Panc1 (cell line): Measurements from ENCODE around the gene B9D1. TPM values are rescaled to one million over a fixed set of nuclear protein-coding genes. Genes with fewer than 3 reads are reported as not detected.

ENCODE experiments used
- ATAC-seq: fragments of 200-7000 bp; cut with Tn5 transposase; 2 replicates; pipeline ENCODE4 v1.9.1; 2020; ENCODE audit warnings: mild to moderate bottlenecking, moderate library complexity
- BruUV-seq: library from RNA; stranded (reverse); fragments of 400-500 nt; replicated peaks from 2 replicates; lab custom pipeline; 2021; lab: Mats Ljungman, UMichigan
- CTCF ChIA-PET: fragments of 300-600 bp; sonication (Branson Sonifier 250); formaldehyde crosslinking; loops from one replicate; lab custom pipeline; 2022; ENCODE audit warnings: antibody characterized with exemption; lab: Charles Lee
- POLR2A ChIA-PET: fragments of 300-600 bp; sonication (Branson Sonifier 250); formaldehyde crosslinking; loops from one replicate; lab custom pipeline; 2022; ENCODE audit warnings: antibody characterized with exemption; lab: Charles Lee
- DNase-seq: peaks from one replicate; pipeline ENCODE4 v3.0.0-alpha.2; 2010; ENCODE audit warnings: low read depth, low spot score
- H3K27ac ChIP-seq: 2 replicates; pipeline ENCODE4 v1.5.1; 2011; ENCODE audit warnings: mild to moderate bottlenecking, low read length, inconsistent platforms
- H3K27me3 ChIP-seq: fragments of 200-500 bp; sonication (Bioruptor generic); 2 replicates; pipeline ENCODE4 v1.6.0; 2014; ENCODE audit warnings: low read length, inconsistent platforms; ENCODE audit not compliant: control insufficient read depth, insufficient read depth
- H3K36me3 ChIP-seq: fragments of 200-500 bp; sonication (Bioruptor generic); 2 replicates; pipeline ENCODE4 v1.5.1; 2014; ENCODE audit warnings: inconsistent platforms, mild to moderate bottlenecking, low read length, moderate library complexity; ENCODE audit not compliant: control insufficient read depth, insufficient read depth
- H3K4me1 ChIP-seq: 2 replicates; pipeline ENCODE4 v1.5.1; 2011; ENCODE audit warnings: inconsistent platforms, mild to moderate bottlenecking, low read length, moderate library complexity; ENCODE audit not compliant: control insufficient read depth, insufficient read depth
- H3K4me3 ChIP-seq, 2 experiments: 2 replicates each; pipeline ENCODE4 v1.5.1; 2011 to 2012; ENCODE audit warnings: low read depth in 2 of 2, low read length in 2 of 2, mild to moderate bottlenecking in 2 of 2, inconsistent platforms in 1 of 2, moderate library complexity in 1 of 2
- H3K9me3 ChIP-seq: fragments of 200-500 bp; sonication (Bioruptor generic); 2 replicates; pipeline ENCODE4 v1.5.1; 2014; ENCODE audit warnings: low read depth, mild to moderate bottlenecking, inconsistent platforms, low read length, moderate library complexity; ENCODE audit not compliant: control insufficient read depth, insufficient read depth
- POLR2AphosphoS5 ChIP-seq: IDR thresholded peaks from 2 replicates; pipeline ENCODE4 v1.6.1; 2012; ENCODE audit warnings: mild to moderate bottlenecking, low read depth, low read length, moderate library complexity
- REST ChIP-seq, 2 experiments: IDR thresholded peaks; 2 replicates each; pipeline ENCODE4 v1.6.1; 2011 to 2012; ENCODE audit warnings: low read depth in 2 of 2, control low read depth in 1 of 2, low read length in 1 of 2, mild to moderate bottlenecking in 1 of 2, moderate library complexity in 1 of 2; ENCODE audit not compliant: insufficient read depth in 1 of 2
- SIN3A ChIP-seq: IDR thresholded peaks from 2 replicates; pipeline ENCODE4 v1.6.1; 2012; ENCODE audit warnings: low read depth, mild to moderate bottlenecking, low read length, moderate library complexity, borderline replicate concordance; ENCODE audit not compliant: insufficient read depth
- TCF7L2 ChIP-seq: IDR thresholded peaks from 2 replicates; pipeline ENCODE4 v1.6.1; 2011; ENCODE audit warnings: mild to moderate bottlenecking, low read depth, low read length, inconsistent platforms
- in situ Hi-C: cut with HindIII; loops from 2 replicates; pipeline ENCODE4 v1.10.0; 2016; ENCODE audit warnings: low sequenced_read_pairs, low pct_unique_long_range_greater_than_20kb
- intact Hi-C: fragments of 100-400 bp; cut with micrococcal nuclease; formaldehyde crosslinking; loops from one replicate; pipeline ENCODE4 v1.10.0; 2022; ENCODE audit not compliant: unreplicated experiment
- total RNA-seq: library from RNA; stranded (reverse); gene quantifications from one replicate; pipeline ENCODE4 v1.2.1, GENCODE V29; 2021; ENCODE audit not compliant: unreplicated experiment
- TF ChIP-seq, protein P1 (sequence below): fragments of 450-650 bp; IDR thresholded peaks from 2 replicates; pipeline ENCODE4 v1.5.1; 2017; ENCODE audit warnings: mild to moderate bottlenecking

Gene B9D1
- total RNA-seq, 1 experiment from 2014 or later, result 19.1 TPM

- DNase-seq, result no peak
- ChIA-PET POLR2A (interaction anchor here (0.6 kb wide), 1 partner anchor 87 kb away, joined by 3 read pairs; no protein-coding TSS in a partner anchor), CTCF (no interaction called here)
- Histone ChIP-seq H3K27me3 (no peaks in the 10 kb centered on the region), H3K9me3 (no peaks in the 10 kb centered on the region), H3K27ac (no peak overlapping the region), H3K4me3 (no peak overlapping the region), H3K36me3 (no peaks in the 10 kb centered on the region), H3K4me1 (no peaks in the 10 kb centered on the region)
- no peak for ATAC-seq
- in situ Hi-C loops (no loop called here), intact Hi-C loops (no loop called here)
- TF ChIP-seq TCF7L2 (no peak), POLR2AphosphoS5 (no peak), SIN3A (no peak), REST (IDR thresholded peaks at IDR 0.05; ENCODE audit: insufficient read depth in 1 of 2, low read depth in 2 of 2, low read length in 1 of 2) (no peak)
- TF ChIP-seq, protein P1, sequence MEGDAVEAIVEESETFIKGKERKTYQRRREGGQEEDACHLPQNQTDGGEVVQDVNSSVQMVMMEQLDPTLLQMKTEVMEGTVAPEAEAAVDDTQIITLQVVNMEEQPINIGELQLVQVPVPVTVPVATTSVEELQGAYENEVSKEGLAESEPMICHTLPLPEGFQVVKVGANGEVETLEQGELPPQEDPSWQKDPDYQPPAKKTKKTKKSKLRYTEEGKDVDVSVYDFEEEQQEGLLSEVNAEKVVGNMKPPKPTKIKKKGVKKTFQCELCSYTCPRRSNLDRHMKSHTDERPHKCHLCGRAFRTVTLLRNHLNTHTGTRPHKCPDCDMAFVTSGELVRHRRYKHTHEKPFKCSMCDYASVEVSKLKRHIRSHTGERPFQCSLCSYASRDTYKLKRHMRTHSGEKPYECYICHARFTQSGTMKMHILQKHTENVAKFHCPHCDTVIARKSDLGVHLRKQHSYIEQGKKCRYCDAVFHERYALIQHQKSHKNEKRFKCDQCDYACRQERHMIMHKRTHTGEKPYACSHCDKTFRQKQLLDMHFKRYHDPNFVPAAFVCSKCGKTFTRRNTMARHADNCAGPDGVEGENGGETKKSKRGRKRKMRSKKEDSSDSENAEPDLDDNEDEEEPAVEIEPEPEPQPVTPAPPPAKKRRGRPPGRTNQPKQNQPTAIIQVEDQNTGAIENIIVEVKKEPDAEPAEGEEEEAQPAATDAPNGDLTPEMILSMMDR, result no peak
- BruUV-seq, result no TSS peak
Observed at GRCh38 chr17:19333132-19333440, 29.4 kb downstream of the B9D1 start.

- H3K27ac ChIP-seq, result no peak overlapping the region
Observed at GRCh38 chr17:19332371-19333131, 30.0 kb downstream of the B9D1 start.

More at GRCh38 chr17:19332371-19333131, 30.0 kb downstream of the B9D1 start:
- DNase-seq, result no peak
- Histone ChIP-seq H3K27me3 (no peaks in the 10 kb centered on the region), H3K9me3 (no peaks in the 10 kb centered on the region), H3K36me3 (no peaks in the 10 kb centered on the region), H3K4me1 (no peaks in the 10 kb centered on the region), H3K4me3 (no peak overlapping the region)
- intact Hi-C loops, result no loop called here
- no peak for ATAC-seq
- in situ Hi-C loops, result no loop called here
- BruUV-seq, result no TSS peak
- ChIA-PET CTCF (no interaction called here), POLR2A (interaction anchor here (0.6 kb wide), 1 partner anchor 86 kb away, joined by 3 read pairs; no protein-coding TSS in a partner anchor)
- TF ChIP-seq POLR2AphosphoS5 (no peak), REST (IDR thresholded peaks at IDR 0.05; ENCODE audit: insufficient read depth in 1 of 2, low read depth in 2 of 2, low read length in 1 of 2) (no peak), TCF7L2 (no peak), SIN3A (no peak)
- TF ChIP-seq, protein P1, result no peak
